Measurements from ENCODE around the gene PRH1.

PRH1 gene

GRCh38 chr12:10884086-10884725 is at the start of gene PRH1:
PRH1 (minus strand) TSS chr12:10884255; CDS start chr12:10884217, 38 bp downstream.
- no peak for DNase-seq

GRCh38 chr12:10928746-10929286 is 44.8 kb upstream of the PRH1 start, which contains the start of gene PRH2:
PRH2 (plus strand) TSS chr12:10929236; CDS start chr12:10929274, 38 bp downstream.
- DNase-seq, result no peak

GRCh38 chr12:10926269-10926668 is 42.2 kb upstream of the PRH1 start:
- DNase-seq, result no peak

GRCh38 chr12:10919809-10920208 is 35.8 kb upstream of the PRH1 start:
- DNase-seq, result no peak

GRCh38 chr12:10910380-10910779 is 26.3 kb upstream of the PRH1 start:
- DNase-seq, result no peak

- no peak for DNase-seq
Measured at GRCh38 chr12:10909462-10909861, 25.4 kb upstream of the PRH1 start, which contains the start of gene TAS2R13. TAS2R13 (minus strand) TSS chr12:10909562; CDS start chr12:10909298, 264 bp downstream.

GRCh38 chr12:10904686-10905085 is 20.6 kb upstream of the PRH1 start:
- DNase-seq, result no peak

- DNase-seq, result no peak
Measured at GRCh38 chr12:10901427-10901826, 17.4 kb upstream of the PRH1 start.

GRCh38 chr12:10900972-10901371 is 16.9 kb upstream of the PRH1 start:
- DNase-seq, result no peak

GRCh38 chr12:10900530-10900929 is 16.5 kb upstream of the PRH1 start:
- DNase-seq, result no peak

GRCh38 chr12:10896854-10897253 is 12.8 kb upstream of the PRH1 start:
- no peak for DNase-seq

- no peak for DNase-seq
Measured at GRCh38 chr12:10891937-10892336, 7.9 kb upstream of the PRH1 start.

- no peak for DNase-seq
Measured at GRCh38 chr12:10889226-10889625, 5.2 kb upstream of the PRH1 start.

- DNase-seq, result no peak
Measured at GRCh38 chr12:10873378-10873777, 10.7 kb downstream of the PRH1 start.

- no peak for DNase-seq
Measured at GRCh38 chr12:10867381-10867780, 16.7 kb downstream of the PRH1 start.

GRCh38 chr12:10863512-10864218 is 20.4 kb downstream of the PRH1 start:
- DNase-seq, result no peak

- no peak for DNase-seq
Measured at GRCh38 chr12:10861366-10861765, 22.7 kb downstream of the PRH1 start.

GRCh38 chr12:10855807-10856206 is 28.2 kb downstream of the PRH1 start:
- DNase-seq, result no peak

GRCh38 chr12:10853776-10854175 is 30.3 kb downstream of the PRH1 start:
- DNase-seq, result no peak

GRCh38 chr12:10851243-10851858 is 32.7 kb downstream of the PRH1 start:
- DNase-seq, result no peak

- DNase-seq, result no peak
Measured at GRCh38 chr12:10849425-10849878, 34.6 kb downstream of the PRH1 start, which contains the start of gene PRR4. PRR4 (minus strand) TSS chr12:10849475; CDS start chr12:10849437, 38 bp downstream.

- DNase-seq, result no peak
Measured at GRCh38 chr12:10847744-10848143, 36.3 kb downstream of the PRH1 start.
